IPS DF 6.9 (cell line): ENCODE measurements around the gene HOTAIR.

Experiments used
- DNase-seq: peaks from one replicate; pipeline ENCODE4 v3.0.0-alpha.2; 2013; ENCODE audit warnings: low read depth, low spot score
- H3K27ac ChIP-seq: one replicate; pipeline ENCODE4 v1.5.1; 2013; ENCODE audit warnings: low read length, control low read depth
- H3K27me3 ChIP-seq: 2 replicates; pipeline ENCODE4 v1.6.1; 2013; ENCODE audit warnings: mild to moderate bottlenecking, low read length; ENCODE audit not compliant: control insufficient read depth, insufficient read depth
- H3K36me3 ChIP-seq: 2 replicates; pipeline ENCODE4 v1.6.1; 2013; ENCODE audit warnings: low read length; ENCODE audit not compliant: control insufficient read depth, insufficient read depth
- H3K4me1 ChIP-seq: 2 replicates; pipeline ENCODE4 v1.6.1; 2013; ENCODE audit warnings: low read length; ENCODE audit not compliant: control insufficient read depth, insufficient read depth
- H3K4me3 ChIP-seq: 2 replicates; pipeline ENCODE4 v1.5.1; 2013; ENCODE audit warnings: mild to moderate bottlenecking, low read length
- H3K9me3 ChIP-seq: 2 replicates; pipeline ENCODE4 v1.6.1; 2013; ENCODE audit warnings: low read length, inconsistent platforms; ENCODE audit not compliant: control insufficient read depth, insufficient read depth
- WGBS: extraction: QIAGEN DNeasy Blood & Tissue Kit; methylation state at CpG from one replicate; pipeline ENCODE4 v1.1.7; 2013; ENCODE audit warnings: mixed read lengths, missing lambda C conversion rate; ENCODE audit not compliant: insufficient read length, insufficient coverage; 5-methylcytosine and 5-hydroxymethylcytosine counted together

Gene HOTAIR

GRCh38 chr12:53984901-53985691 lies 10.3 kb upstream of the HOTAIR start, which contains the start of gene HOXC10:
Gene HOXC10 (plus strand): TSS chr12:53985146. CDS start chr12:53985260, 114 bp downstream.
- no peak within 1 kb of the TSS for H3K4me3 ChIP-seq
- H3K27ac ChIP-seq, result no peak within 1 kb of the TSS
- DNase-seq, result peak; percentile 87
- H3K36me3 ChIP-seq, result no peaks in the 10 kb centered on the region; the same call in 1 of the 2 replicates
- no CpG with 5 or more reads among the region's 55 CpGs for WGBS
- no peaks in the 10 kb centered on the region for H3K9me3 ChIP-seq
- peaks cover 94% of the 10 kb centered on the region for H3K27me3 ChIP-seq
- peaks cover 3% of the 10 kb centered on the region for H3K4me1 ChIP-seq

GRCh38 chr12:53983950-53984572 lies 9.3 kb upstream of the HOTAIR start:
- Histone ChIP-seq H3K9me3 (no peaks in the 10 kb centered on the region), H3K27me3 (peaks cover 94% of the 10 kb centered on the region), H3K27ac (no peak overlapping the region), H3K4me3 (no peak overlapping the region), H3K36me3 (no peaks in the 10 kb centered on the region; the same call in 1 of the 2 replicates), H3K4me1 (peaks cover 3% of the 10 kb centered on the region)
- WGBS, result no CpG with 5 or more reads among the region's 30 CpGs
- no peak for DNase-seq

- Histone ChIP-seq H3K27ac (no peak overlapping the region), H3K9me3 (no peaks in the 10 kb centered on the region), H3K4me1 (peaks cover 3% of the 10 kb centered on the region), H3K4me3 (no peak overlapping the region), H3K36me3 (no peaks in the 10 kb centered on the region; the same call in 1 of the 2 replicates), H3K27me3 (peaks cover 94% of the 10 kb centered on the region)
- WGBS, result no CpG with 5 or more reads among the region's 17 CpGs
- no peak for DNase-seq
Measured at GRCh38 chr12:53983568-53983949, 8.8 kb upstream of the HOTAIR start.

GRCh38 chr12:53982648-53983567 lies 8.2 kb upstream of the HOTAIR start:
- WGBS, result no CpG with 5 or more reads among the region's 26 CpGs
- H3K27ac ChIP-seq, result no peak overlapping the region
- H3K4me1 ChIP-seq, result peaks cover 3% of the 10 kb centered on the region
- no peak for DNase-seq
- H3K4me3 ChIP-seq, result no peak overlapping the region
- peaks cover 93% of the 10 kb centered on the region for H3K27me3 ChIP-seq
- H3K36me3 ChIP-seq, result no peaks in the 10 kb centered on the region; the same call in 1 of the 2 replicates
- H3K9me3 ChIP-seq, result no peaks in the 10 kb centered on the region

- H3K36me3 ChIP-seq, result no peaks in the 10 kb centered on the region; the same call in 1 of the 2 replicates
- no peak overlapping the region for H3K27ac ChIP-seq
- H3K4me3 ChIP-seq, result no peak overlapping the region
- H3K27me3 ChIP-seq, result peaks cover 93% of the 10 kb centered on the region
- no peaks in the 10 kb centered on the region for H3K9me3 ChIP-seq
- no peak for DNase-seq
- WGBS, result no CpG with 5 or more reads among the region's 30 CpGs
- H3K4me1 ChIP-seq, result peaks cover 3% of the 10 kb centered on the region
Measured at GRCh38 chr12:53981634-53982565, 7.1 kb upstream of the HOTAIR start.

- DNase-seq, result no peak
Measured at GRCh38 chr12:53980802-53981496, 6.2 kb upstream of the HOTAIR start.

GRCh38 chr12:53980104-53980801 lies 5.5 kb upstream of the HOTAIR start:
- no peak overlapping the region for H3K4me3 ChIP-seq
- no peaks in the 10 kb centered on the region for H3K4me1 ChIP-seq
- DNase-seq, result no peak
- WGBS, result no CpG with 5 or more reads among the region's 7 CpGs
- peaks cover 93% of the 10 kb centered on the region for H3K27me3 ChIP-seq
- H3K36me3 ChIP-seq, result no peaks in the 10 kb centered on the region
- H3K27ac ChIP-seq, result no peak overlapping the region
- no peaks in the 10 kb centered on the region for H3K9me3 ChIP-seq

More at GRCh38 chr12:53980802-53981496, 6.2 kb upstream of the HOTAIR start:
- Histone ChIP-seq H3K27me3 (peaks cover 93% of the 10 kb centered on the region), H3K27ac (no peak overlapping the region), H3K4me3 (no peak overlapping the region), H3K4me1 (peaks cover under 1% of the 10 kb centered on the region), H3K36me3 (no peaks in the 10 kb centered on the region; the same call in 1 of the 2 replicates), H3K9me3 (no peaks in the 10 kb centered on the region)
- WGBS, result no CpG with 5 or more reads among the region's 15 CpGs

GRCh38 chr12:53978477-53979356 lies 4.0 kb upstream of the HOTAIR start:
- Histone ChIP-seq H3K4me3 (no peak overlapping the region), H3K36me3 (no peaks in the 10 kb centered on the region), H3K27ac (no peak overlapping the region), H3K4me1 (no peaks in the 10 kb centered on the region; the same call in none of the 2 replicates), H3K27me3 (peaks cover 97% of the 10 kb centered on the region), H3K9me3 (no peaks in the 10 kb centered on the region)
- WGBS, result no CpG with 5 or more reads among the region's 15 CpGs
- DNase-seq, result no peak
